GM08714 (cell line): ENCODE data around the gene ARFGAP1.

Experiments used
- H3K4me3 ChIP-seq: fragments of 200-500 bp; sonication (Bioruptor generic); 2 replicates; pipeline ENCODE4 v1.5.1; 2014; ENCODE audit warnings: mild to moderate bottlenecking, low read length, inconsistent platforms
- ZNF274 ChIP-seq: IDR thresholded peaks from 2 replicates; pipeline ENCODE4 v1.6.1; 2012; ENCODE audit warnings: mild to moderate bottlenecking, low read depth, low read length

The ARFGAP1 gene

GRCh38 chr20:63314566-63315239, 42.1 kb downstream of the ARFGAP1 start:
- H3K4me3 ChIP-seq, result no peak overlapping the region
- no peak for TF ChIP-seq ZNF274

GRCh38 chr20:63315240-63315689, 42.7 kb downstream of the ARFGAP1 start:
- no peak for TF ChIP-seq ZNF274
- H3K4me3 ChIP-seq, result no peak overlapping the region

- H3K4me3 ChIP-seq, result no peak overlapping the region
- no peak for TF ChIP-seq ZNF274
Observed at GRCh38 chr20:63315731-63316491, 43.3 kb downstream of the ARFGAP1 start.

GRCh38 chr20:63316502-63316921, 43.9 kb downstream of the ARFGAP1 start:
- H3K4me3 ChIP-seq, result no peak overlapping the region
- no peak for TF ChIP-seq ZNF274

- H3K4me3 ChIP-seq, result no peak overlapping the region
- TF ChIP-seq ZNF274, result no peak
Observed at GRCh38 chr20:63317061-63317460, 44.4 kb downstream of the ARFGAP1 start.

- no peak for TF ChIP-seq ZNF274
- no peak overlapping the region for H3K4me3 ChIP-seq
Observed at GRCh38 chr20:63317601-63318291, 45.1 kb downstream of the ARFGAP1 start.

GRCh38 chr20:63318391-63319163, 46.0 kb downstream of the ARFGAP1 start:
- TF ChIP-seq ZNF274, result no peak
- no peak overlapping the region for H3K4me3 ChIP-seq

GRCh38 chr20:63319164-63320040, 46.8 kb downstream of the ARFGAP1 start:
- H3K4me3 ChIP-seq, result no peak overlapping the region
- no peak for TF ChIP-seq ZNF274

- no peak overlapping the region for H3K4me3 ChIP-seq
- TF ChIP-seq ZNF274, result no peak
Observed at GRCh38 chr20:63320041-63320511, 47.5 kb downstream of the ARFGAP1 start.

- no peak for TF ChIP-seq ZNF274
- H3K4me3 ChIP-seq, result no peak overlapping the region
Observed at GRCh38 chr20:63320616-63321147, 48.1 kb downstream of the ARFGAP1 start.

GRCh38 chr20:63321148-63321831, 48.7 kb downstream of the ARFGAP1 start:
- H3K4me3 ChIP-seq, result no peak overlapping the region
- no peak for TF ChIP-seq ZNF274
